Medulla oblongata (tissue), 1 donor: ENCODE results near the gene TIRAP.
A peak's percentile ranks its signal among the peaks of the same experiment; 100 is the strongest.

Source experiments
- DNase-seq: peaks from one replicate; pipeline ENCODE4 v3.0.0-alpha.2; 2015; ENCODE audit errors: extremely low spot score

TIRAP gene

DNA sequence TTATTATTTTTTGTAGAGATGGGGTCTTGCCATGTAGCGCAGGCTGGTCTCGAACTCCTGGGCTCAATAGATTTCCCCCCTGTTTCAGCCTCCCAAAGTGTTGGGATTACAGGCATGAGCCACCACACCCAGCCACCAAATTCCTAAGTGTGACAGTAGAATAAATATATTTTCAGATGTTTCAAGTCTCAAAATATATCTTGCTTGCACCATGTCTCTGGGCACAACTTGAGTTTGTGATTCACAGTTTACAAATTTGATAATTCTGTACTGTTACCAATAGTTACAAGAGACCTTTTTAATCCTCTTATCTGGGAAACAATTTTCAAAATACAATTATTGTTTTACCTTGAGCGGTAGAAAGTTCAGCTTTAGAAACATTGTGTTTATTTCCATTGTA lies 40.1 kb downstream of the TIRAP start:
- no peak for DNase-seq

DNA sequence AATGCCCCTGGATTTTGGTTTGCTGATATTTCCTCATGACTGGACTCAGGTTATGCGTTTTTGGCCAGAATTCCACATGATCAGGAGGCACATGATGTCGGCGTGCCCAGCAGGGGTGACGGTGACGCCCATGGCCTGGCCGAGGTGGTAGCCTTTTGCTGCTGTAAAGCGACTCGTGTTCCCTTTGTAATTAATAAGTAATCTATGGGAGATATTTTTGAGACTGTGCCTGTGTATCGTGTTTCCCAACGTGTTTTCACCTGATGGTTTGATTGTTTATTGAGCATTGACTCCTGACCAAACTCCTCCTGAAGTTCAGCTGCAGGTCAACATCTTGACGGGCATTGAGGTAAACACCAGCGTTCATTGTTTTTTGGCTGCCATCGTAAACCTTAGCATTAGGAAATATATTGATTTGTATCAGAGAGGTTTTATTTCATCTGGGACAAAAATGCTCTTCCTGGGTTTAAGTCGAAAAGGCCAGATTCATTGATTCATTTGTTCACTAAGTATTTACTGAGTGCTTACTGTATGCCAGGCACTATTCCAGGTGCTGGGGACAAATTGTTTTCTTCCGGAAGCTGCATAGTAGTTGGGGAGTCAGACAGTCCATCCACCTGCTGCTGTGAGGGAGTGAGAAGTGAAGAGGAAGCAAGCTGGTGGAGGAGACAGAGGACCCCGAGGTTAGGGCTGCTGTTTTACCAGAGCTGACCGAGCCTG lies 44.5 kb downstream of the TIRAP start:
- no peak for DNase-seq

DNA sequence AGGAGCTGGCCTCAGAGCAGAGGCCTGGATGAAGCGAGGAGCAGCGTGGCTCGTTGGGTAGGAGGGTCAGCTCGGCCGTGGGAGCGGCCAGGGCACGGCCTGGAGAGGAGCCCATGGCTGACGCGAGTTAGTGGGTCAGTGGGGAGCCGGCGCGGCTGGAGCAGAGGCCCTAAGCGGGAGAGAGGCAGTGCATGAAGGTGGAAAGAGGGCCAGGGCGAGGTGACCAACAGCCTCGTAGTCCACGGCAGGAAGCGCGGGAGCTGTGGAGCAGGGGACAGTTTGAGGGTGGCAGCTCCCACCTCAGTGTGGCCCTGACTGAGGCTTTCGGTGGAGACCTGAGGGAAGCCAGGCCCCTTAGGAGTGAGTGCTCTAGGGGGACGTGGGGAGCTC lies 45.1 kb downstream of the TIRAP start:
- no peak for DNase-seq

DNA sequence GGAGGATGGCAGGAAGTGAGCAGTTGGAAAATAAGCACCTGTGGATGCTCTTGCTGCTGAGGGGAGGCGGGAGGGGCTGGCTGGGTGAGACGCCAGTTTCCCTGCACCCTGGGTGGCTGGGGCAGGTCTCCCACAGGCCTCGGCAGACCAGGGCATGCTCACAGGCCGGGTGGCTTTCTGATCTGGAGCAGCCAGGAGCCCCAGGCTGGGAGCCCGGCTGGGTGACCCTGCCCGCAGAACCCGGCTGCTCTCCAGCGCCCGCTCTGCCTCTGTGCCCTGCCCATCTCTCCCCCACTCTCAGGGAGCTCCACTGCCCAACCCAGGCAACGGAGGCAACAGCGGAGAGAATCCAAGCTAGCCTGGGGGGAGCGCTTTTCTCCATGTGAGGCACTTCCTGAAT lies 45.6 kb downstream of the TIRAP start:
- DNase-seq: peak; percentile 28

DNA sequence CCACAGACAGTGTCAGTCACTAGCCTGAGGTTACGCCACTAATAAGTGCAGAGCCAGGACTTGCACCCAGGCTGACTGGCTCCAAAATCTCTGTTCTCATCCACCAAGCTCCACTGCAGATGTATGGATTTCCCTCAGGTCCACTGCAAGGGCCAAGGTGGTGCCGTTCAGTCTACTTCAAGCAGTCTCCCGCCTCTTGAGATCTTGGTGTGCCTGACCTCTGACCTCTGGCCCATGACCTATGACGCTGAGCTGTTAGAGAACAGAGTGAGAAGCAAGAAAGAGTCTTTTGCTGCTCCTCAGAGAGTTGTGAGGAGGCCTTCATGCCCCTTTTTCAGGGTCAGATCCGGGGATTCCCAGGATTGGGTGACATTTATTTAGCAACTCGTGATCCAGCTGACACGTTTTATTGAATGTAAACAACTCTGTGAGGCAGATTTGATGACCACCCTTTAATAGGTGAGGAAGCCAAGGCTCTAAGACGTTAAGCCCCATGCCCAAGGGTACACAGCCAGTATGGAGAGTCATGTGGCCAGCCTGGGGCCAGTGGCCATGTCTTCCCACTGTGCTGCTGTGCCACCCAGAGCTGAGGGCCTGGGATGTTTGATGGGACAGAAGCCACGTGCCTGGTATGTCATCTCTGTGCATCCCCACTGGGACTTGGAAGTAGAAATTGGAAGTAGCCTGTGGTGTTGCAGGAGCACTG lies 46.2 kb downstream of the TIRAP start:
- no peak for DNase-seq

DNA sequence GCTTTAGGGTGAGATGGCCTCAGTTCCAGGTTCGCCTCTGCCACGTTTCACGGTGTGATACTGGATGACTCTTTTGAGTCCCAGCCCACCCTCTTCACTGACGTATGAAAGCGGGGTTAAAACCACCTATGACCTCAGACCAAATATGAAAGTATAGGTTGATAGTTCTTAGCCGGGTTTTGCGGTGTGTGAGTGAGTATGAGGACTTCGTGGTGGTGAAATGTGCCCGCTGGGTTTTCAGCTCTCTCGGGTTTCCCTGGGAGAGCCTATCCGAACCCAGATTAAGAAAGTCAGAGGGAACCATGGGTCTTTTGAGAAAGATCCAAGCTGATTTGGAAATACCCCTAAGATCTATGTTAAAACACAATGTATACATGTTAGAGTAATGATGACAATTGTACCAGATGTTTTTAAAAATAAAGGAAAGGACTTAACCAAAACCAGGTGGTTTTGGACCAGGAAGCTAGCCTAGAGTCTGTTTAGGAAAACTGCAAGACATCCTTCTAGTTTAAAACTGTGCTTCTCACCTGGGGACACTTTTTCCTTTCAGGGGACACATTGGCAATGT lies 46.8 kb downstream of the TIRAP start:
- DNase-seq: no peak

DNA sequence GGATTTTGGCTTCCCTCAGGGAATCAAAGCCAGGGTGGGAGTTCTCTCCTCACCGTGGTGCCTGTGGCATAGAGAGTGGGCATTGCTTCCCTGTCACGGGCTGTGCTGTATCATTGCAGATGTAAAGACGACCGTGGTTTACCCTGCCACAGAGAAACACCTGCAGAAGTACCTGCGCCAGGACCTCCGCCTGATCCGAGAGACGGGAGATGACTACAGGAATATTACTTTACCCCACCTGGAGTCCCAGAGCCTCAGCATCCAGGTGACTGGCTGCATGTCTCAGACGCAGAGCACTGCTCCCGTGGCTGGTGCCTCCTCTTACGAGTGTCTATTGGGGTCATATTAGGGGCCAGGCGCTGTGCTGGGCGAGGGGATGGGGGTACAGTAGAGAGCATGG lies 48.4 kb downstream of the TIRAP start:
- no peak for DNase-seq

DNA sequence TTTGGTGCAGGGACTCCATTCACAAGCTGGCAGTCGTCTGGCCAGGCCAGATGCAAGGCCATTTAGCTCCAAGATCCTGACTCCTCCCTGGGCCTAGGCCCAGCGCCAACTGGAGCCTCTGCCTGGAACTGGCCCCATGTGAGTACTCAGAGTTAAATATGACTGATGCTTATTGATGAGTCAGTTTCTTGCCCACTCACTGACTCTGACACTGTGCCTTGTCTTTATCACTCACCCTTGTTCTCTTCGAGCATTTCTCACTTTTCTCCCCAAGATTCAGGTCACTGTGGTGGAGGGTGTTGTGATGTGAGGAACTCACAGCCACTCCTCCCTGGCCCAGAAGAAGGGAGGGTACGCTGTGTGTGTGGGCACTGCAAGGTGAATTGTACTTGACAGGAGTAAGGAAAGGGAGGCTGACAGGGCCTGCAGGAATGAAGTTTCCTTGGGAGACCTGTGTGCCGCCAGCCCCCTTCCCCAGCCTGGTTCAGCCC lies 49.4 kb downstream of the TIRAP start:
- DNase-seq: peak; percentile 44

DNA sequence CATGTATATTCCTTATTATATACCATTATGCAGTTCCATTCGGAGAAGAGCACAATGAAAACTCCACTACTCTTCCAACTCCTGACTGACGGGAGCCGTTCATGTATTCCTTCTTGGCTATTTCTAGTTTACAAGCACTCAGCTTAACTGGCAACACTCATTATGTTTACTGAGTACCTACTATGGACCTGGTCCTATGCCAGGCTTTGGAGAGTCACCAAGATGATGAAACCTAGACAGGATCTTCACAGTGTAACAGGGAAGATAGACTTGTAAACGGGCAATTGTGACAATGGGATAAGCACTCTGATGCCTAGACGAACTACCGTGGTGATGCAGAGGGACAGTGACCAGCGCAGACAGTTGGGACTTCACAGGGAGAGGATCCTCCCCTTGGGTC lies 50.2 kb downstream of the TIRAP start:
- DNase-seq: no peak

DNA sequence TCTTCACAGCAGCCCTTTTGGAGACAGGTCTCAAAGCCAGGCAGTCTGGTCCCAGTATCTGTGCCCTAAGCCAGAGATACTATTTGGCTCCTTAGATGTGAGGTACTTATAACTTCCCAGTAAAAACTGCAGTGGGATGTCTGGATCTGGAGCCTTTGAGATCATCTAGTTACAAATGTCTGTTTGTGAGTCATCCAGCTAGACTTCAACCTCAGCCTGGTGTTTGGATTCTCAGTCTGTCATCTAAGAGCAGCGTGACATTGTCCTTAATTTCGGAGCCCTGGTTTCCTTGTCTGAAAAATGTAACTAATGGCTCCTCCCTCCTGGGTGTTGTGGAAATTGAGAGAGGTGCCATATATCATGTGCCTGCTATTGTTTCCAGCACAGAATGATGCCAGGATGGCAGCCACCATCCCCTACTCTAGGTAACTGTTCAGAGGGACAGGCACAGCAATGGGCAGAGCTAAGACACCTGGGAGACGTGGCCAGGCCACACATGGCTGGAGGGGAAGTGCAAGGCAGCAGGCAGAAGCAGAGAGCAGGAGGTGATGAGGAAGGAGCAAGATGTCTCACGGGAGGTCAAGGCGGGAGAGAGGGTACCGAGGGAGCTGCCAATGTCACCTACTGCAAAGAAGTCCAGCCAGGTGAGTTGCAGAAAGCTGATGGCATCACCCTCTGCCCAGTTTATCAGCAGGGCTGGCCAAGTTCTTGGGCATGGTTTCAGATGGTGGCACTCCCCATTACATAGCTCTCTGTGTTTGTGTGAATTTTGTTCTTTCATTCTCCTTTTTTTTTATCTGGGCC lies 52.0 kb downstream of the TIRAP start:
- no peak for DNase-seq

DNA sequence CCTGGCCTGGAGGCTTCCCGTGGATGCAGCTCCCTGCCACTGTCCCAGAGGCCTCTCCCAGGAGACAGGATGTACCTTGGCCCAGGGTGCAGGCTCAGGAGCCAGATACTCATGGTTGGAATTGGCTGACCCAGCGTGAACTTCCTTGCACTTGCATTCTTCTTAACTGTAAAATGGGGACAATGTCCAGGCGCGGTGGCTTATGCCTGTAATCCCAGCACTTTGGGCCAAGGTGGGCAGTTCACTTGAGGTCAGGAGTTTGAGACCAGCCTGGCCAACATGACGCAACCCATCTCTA lies 52.5 kb downstream of the TIRAP start:
- DNase-seq: no peak

DNA sequence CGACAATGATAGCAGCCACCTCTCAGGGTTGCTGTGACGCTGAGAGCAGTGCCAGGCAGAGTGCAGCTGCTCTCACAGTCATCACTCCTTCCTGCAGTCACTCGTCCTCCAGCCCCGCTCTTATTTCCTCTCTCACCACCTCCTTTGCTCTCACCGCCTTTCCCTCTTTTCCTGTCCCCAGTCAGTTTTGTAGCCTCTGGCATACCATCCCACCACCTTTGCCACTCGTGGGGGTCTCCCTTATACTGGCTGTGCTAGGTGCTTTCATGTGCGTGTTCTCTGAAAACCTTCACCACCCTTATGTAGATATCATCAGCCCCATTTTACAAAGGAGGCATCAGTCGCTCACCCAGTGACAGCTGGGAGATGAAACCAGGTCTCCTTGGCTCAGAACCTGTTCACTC lies 53.2 kb downstream of the TIRAP start:
- no peak for DNase-seq

DNA sequence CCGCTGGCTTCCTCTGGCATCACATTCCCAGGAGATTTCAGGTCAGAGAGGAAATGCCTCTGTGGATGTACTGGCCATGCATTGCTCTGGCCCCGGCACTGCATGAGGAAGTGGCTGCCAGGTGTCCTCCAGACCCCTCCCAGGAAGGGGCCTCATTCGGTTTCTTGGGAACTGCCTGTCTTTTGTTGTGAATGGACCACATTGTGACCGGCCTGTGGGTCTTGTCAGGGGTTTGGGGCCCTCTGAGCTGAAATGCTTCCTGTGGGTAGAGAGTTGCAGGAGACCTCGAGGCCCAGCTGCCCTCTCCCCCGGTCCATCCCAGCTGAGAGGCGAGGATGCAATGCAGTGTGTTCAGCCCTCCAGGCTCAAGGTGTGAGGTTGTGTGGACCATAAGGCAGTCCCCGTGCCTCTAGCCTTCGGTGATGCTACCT lies 53.8 kb downstream of the TIRAP start:
- no peak for DNase-seq

DNA sequence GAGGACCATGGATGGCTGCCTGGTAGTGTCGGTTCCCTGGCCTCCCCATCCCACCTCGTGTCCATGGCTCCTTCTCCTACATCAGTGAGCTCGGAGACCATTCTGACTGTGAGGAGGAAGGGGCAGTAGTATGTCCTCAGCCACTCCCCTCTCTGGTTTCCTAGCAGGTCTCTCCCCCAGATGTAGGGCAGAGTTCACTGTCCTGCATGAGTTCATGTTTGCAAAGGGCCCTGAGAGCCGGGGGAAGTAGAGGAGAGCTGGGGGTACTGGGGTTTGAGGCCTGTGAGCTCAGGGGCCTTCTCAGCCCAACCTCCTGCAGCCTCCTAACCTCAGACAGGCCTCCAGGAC lies 54.2 kb downstream of the TIRAP start:
- DNase-seq: no peak

DNA sequence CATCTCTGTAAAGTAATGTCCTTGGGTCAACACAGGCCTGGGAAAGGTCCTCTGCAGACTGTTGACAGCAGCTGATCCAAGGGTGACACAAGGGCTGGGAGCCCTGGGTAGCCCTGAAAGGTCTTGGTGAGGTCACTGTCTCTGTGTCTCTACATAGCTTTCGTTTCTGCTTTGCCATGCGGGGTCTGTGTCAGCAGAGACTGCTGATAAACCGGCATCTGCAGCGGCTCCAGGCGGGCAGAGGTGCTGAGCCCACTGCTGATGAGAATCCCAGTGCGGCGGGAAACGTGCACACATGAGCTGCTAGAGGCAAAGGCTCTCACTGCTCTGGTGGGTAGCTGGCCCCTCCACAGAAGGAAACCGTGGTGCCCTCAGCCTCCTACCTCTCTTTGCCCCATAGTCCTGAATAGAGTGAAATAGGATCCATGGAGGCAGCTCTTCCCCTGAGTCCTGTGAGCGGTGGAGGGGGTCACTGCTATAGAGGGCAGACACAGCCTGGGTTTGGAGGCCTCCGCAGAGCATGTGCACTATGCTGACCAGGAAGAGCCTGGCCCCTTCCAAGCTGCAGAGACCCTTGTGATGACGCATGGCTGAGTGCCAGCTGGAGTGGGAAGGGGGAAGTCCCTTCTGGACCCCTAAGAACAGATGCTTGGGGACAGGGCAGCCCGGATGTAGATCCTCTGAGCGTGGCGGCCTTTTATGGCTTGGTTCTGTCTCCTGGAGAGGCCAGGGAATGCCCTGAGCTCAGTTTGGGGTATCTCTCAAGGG lies 54.8 kb downstream of the TIRAP start:
- DNase-seq: no peak

DNA sequence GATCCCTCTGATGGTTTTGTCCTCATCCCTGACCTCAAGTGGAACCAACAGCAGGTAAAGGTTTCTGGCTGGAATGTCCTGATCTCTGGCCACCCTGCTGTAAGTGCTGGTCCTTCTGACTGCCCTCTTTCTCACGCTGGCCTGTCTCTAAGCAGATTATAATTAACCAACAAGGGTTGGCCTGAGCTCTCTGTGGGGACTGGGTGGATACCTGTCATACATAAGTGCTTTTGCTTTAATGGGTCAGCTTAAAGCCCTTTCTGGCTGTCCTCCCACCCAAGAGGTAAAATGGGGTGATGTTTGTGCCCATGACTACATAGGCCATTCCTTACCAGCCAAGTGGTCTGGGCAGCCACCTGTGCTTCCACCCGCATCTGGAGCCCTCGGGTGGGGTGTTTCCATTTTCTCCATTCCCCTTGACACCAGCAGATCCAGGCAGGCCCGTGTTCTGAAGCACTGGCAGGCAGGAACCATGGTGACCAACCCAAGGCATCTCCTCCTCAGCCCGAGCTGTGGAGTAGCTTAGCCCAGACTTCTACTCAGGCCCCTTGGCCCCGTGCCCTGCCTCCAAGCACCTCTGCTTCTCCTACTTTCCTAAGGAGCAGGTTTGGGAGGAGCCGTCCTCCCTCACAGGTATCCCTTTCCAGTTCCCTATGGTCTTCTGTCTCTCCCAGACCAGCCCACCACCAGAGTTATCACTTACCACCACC lies 55.6 kb downstream of the TIRAP start:
- DNase-seq: no peak

DNA sequence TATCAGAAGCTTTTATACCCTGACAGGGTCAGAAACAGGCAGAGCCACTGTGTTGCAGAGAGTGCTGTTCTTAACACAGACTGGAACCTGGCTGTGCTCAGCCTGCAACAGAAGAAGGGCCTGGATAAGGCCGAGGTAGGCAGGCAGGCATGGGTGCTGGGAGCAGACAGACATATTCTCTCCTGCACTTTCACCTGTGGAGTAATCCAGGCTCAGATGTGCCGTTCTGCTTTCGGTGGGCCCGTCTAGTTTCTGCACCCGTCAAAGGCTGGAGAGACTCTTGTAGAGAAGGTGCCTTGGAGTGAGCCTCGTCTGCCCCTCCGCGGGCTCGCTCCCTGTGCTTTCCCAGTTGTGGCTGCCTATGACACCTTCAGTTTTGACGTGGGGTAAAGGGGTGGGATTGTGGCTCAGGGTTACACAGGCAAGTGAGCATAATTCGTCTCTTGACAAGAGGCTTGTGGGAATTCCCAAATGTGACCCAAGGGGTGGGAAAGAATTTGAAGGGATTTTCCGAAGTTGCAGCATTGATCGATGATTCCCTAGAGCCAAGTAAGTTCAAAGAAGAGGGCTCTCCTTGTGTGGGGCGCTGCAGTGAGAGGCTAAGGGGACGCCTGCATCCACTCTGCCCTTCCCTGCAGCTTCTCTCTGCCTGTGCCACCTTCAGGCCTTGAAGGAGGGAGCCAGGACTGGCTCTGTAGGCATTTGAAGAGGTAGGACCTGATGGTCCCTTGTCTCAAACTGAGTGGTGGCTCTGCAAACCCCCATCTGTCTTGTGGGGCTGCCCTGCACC lies 56.4 kb downstream of the TIRAP start:
- no peak for DNase-seq

DNA sequence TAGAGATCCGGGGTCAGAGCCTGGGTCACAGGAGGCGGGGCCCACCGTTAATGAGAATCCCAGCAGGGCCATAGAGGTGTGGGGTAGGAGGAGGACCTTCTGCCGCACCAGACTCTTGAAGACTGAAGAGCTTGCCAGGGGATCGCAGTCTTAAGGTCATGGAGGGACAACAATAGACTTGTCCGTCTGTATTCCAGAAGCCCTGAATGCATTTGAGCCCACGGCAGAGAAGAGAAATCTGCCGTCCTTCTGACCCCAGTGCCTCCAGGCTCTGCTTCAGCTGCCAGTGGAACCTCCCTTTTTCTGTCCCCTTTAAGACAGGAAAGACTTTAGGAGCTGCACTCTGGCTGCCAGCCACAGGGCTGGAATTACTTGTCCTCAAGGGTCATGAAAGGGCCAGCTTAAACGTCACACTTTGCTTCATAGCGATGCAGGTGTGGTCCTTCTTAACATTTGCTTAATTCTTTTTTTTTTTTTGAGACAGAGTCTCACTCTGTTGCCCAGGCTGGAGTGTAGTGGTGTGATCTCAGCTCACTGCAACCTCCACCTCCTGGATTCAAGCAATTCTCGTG lies 57.1 kb downstream of the TIRAP start:
- no peak for DNase-seq

DNA sequence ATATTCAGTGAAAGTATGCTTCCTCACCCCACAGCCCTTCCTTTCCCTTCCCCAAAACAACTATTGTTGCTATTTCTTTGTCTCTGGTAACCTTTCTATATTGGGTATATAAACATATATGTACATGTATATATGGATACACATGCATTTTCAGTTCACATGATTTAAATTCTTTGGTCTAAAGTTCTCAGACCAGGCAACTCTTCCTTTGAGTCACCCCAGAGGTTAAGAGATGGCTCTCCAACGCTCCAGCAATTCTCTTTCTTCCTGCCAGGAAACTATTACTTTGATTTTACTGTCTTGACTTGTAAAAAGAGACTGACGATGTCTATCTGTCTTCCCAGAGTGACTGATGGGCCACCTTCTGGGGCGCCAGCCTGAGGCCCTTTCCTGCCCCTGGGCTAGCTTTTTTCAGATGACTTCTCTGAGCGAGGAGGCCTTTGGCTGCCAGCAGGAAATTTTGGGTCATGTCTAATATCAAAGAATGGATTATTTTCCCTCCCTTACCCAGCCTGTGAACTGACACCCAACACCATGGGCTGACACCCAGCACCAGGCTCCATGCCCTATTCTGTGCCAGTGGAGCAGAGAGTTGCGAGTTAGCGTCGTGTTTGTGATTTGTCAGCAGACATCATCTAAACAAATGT lies 58.2 kb downstream of the TIRAP start:
- DNase-seq: no peak

DNA sequence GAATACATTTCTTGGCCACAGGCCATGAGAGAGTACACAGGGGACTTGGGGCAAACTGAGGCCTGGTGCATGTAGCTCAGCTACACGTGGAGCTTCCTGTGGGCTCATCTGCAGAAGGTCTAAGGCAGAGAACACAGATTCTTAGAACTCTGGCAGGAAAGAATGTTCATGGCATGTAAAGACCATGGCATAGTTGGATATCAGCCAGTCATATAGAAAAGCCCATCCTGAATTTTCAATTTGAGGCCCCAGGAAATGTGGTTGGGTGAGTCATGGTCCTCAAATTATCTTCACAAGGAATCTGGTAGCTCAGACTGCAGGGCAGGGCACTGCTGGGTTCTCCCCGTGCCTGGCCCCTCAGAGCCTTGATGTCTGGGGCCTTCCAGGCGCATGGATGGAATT lies 58.9 kb downstream of the TIRAP start:
- no peak for DNase-seq
